Measurements from ENCODE around the gene RESF1.

DNA sequence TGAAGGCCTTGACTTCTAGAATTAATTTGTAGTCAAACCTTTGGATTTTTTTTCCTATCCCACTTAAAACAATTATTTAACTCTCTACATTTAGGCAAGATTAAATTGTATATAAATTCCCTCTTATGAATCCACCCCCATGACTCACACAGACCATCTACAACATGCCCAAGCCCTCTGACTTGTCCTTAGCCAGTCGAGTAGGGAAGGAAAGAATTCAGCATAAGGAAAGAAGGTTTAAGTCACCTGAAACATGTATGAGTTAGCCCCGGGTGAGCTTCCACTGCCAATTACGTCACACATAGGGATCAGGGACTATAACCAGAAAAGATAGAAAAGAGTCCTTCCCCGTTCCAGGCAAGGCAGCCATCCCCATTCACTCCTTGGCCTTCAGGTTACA is 14.9 kb upstream of the RESF1 start:
- TF ChIP-seq MTA2 (IDR thresholded peaks at IDR 0.05; ENCODE audit: low read depth) (no peak), SUPT20H (IDR thresholded peaks at IDR 0.05; ENCODE audit: borderline replicate concordance, control insufficient read depth, low read depth, low read length) (no peak), YY1 (IDR thresholded peaks at IDR 0.05; ENCODE audit: low read depth, low read length) (no peak), POLR2A (IDR thresholded peaks at IDR 0.05; ENCODE audit: low read depth, low read length) (no peak), POLR2AphosphoS5 (IDR thresholded peaks at IDR 0.05; ENCODE audit: low read length) (no peak), PAX5 (IDR thresholded peaks at IDR 0.05; ENCODE audit: borderline replicate concordance, low read depth, low read length) (no peak), NKRF (conservative IDR thresholded peaks at IDR 0.05) (no peak), EZH2 (IDR thresholded peaks at IDR 0.05; ENCODE audit: borderline replicate concordance, control insufficient read depth, low read depth, low read length) (no peak), CHD4 (IDR thresholded peaks at IDR 0.05) (no peak), ZNF207 (IDR thresholded peaks at IDR 0.05; ENCODE audit: borderline replicate concordance) (no peak), E2F8 (IDR thresholded peaks at IDR 0.05; ENCODE audit: low read depth, partially characterized antibody) (no peak), SMC3 (IDR thresholded peaks at IDR 0.05; ENCODE audit: borderline replicate concordance, low read length) (no peak), ZNF217 (IDR thresholded peaks at IDR 0.05) (no peak)
- TF ChIP-seq, protein P1, sequence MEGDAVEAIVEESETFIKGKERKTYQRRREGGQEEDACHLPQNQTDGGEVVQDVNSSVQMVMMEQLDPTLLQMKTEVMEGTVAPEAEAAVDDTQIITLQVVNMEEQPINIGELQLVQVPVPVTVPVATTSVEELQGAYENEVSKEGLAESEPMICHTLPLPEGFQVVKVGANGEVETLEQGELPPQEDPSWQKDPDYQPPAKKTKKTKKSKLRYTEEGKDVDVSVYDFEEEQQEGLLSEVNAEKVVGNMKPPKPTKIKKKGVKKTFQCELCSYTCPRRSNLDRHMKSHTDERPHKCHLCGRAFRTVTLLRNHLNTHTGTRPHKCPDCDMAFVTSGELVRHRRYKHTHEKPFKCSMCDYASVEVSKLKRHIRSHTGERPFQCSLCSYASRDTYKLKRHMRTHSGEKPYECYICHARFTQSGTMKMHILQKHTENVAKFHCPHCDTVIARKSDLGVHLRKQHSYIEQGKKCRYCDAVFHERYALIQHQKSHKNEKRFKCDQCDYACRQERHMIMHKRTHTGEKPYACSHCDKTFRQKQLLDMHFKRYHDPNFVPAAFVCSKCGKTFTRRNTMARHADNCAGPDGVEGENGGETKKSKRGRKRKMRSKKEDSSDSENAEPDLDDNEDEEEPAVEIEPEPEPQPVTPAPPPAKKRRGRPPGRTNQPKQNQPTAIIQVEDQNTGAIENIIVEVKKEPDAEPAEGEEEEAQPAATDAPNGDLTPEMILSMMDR (IDR thresholded peaks at IDR 0.05 in 2 of 3, conservative IDR thresholded peaks at IDR 0.05 in 1 of 3; ENCODE audit: control insufficient read depth in 2 of 3, extremely low read depth in 1 of 3, insufficient read depth in 1 of 3, low read depth in 3 of 3, low read length in 3 of 3): no peak

Data from GM12878 (cell line).